C4-2B (cell line): Measurements from ENCODE around the gene STARD13.

Source experiments
- CTCF ChIP-seq: fragments of 450-650 bp; conservative IDR thresholded peaks from 2 replicates; pipeline ENCODE4 v1.5.1; 2017; ENCODE audit warnings: mild to moderate bottlenecking
- ZFX ChIP-seq: fragments of 450-650 bp; IDR thresholded peaks from 2 replicates; pipeline ENCODE4 v1.6.1; 2017

GRCh38 chr13:33115274-33115673 lies 170.3 kb downstream of the STARD13 start:
- TF ChIP-seq CTCF, result no peak
- TF ChIP-seq ZFX, result no peak
